Right lobe of liver (tissue), 6 donors: Measurements from ENCODE around the gene XIST. TPM values are rescaled to one million over a fixed set of nuclear protein-coding genes. Genes with fewer than 3 reads are reported as not detected.
A peak's percentile ranks its signal among the peaks of the same experiment; 100 is the strongest.

Experiments used
- ATAC-seq, 4 donors: fragments of 200-7000 bp; cut with Tn5 transposase; one replicate each; pipeline ENCODE4 v1.9.1; 2020; ENCODE audit warnings: mild to moderate bottlenecking in 4 of 4, moderate library complexity in 4 of 4
- DNase-seq, 3 donors: peaks; one replicate each; pipeline ENCODE4 v3.0.0-alpha.2; 2020
- H3K27ac ChIP-seq, 3 donors: fragments of 200-600 bp; one replicate each; pipeline ENCODE4 v1.8.0; 2022
- H3K27me3 ChIP-seq, 2 donors: fragments of 200-600 bp; one replicate each; pipeline ENCODE4 v1.8.0; 2022
- H3K36me3 ChIP-seq, 4 donors: fragments of 200-600 bp; sonication (generic) in 1 of 4; one replicate each; pipeline versions ENCODE4 v1.5.1 to v1.8.0; 2017 to 2022; ENCODE audit warnings: control low read depth in 1 of 4
- H3K4me1 ChIP-seq, 4 donors: fragments of 200-600 bp; sonication (generic) in 1 of 4; one replicate each; pipeline versions ENCODE4 v1.5.1 to v1.8.0; 2017 to 2022; ENCODE audit warnings: control low read depth in 1 of 4
- H3K4me3 ChIP-seq, 3 donors: fragments of 200-600 bp; one replicate each; pipeline ENCODE4 v1.8.0; 2022
- H3K9me3 ChIP-seq, 4 donors: fragments of 200-600 bp; sonication (generic) in 1 of 4; one replicate each; pipeline versions ENCODE4 v1.5.1 to v1.8.0; 2017 to 2022; ENCODE audit warnings: control low read depth in 1 of 4
- POLR2A ChIP-seq: fragments of 450-650 bp; IDR thresholded peaks from one replicate; pipeline ENCODE4 v1.6.1; 2017; ENCODE audit warnings: antibody characterized with exemption, mild to moderate bottlenecking
- whole genome bisulfite sequencing: methylation state at CpG from one replicate; pipeline ENCODE4 v1.1.6; 2018; ENCODE audit warnings: low coverage, low lambda C conversion rate; ENCODE audit not compliant: insufficient coverage; ENCODE audit errors: missing lambda C conversion rate; 5-methylcytosine and 5-hydroxymethylcytosine counted together
- intact Hi-C, 2 donors: fragments of 100-400 bp; cut with DNase I; formaldehyde crosslinking; loops; one replicate each; pipeline versions ENCODE4 v1.11.2 to v1.14.1; 2022
- total RNA-seq, 6 experiments: library from RNA; depleted of rRNA in 2 of 6; stranded (reverse); fragments of >200 nt in 2 of 6; fragmentation: NEBNext Ultra II Directional in 3 of 6; extraction: Animal tissue kit (Norgen Biotek cat#: 25700) in 3 of 6; gene quantifications; one replicate each; pipeline versions ENCODE4 v1.1.0 to v1.2.4, GENCODE V29; 2016 to 2023
- TF ChIP-seq, protein P1 (sequence below), 4 donors: fragments of 200-600 bp in 3 of 4; fragments of 450-650 bp in 1 of 4; IDR thresholded peaks; one replicate each; pipeline versions ENCODE4 v1.5.1 to v1.8.0; 2016 to 2022; ENCODE audit warnings: antibody characterized with exemption in 4 of 4, mild to moderate bottlenecking in 2 of 4
- donor health status: DM: no; HTN: yes; CAD: no.
- donor health status: DM: no; HTN: no; CAD: no.
- donor health status: DM: no; HTN: no; CAD: no.
- donor health status: DM: no; HTN: yes; CAD: no.
- donor health status: DM: no; HTN: yes; CAD: no.

The XIST gene
- total RNA-seq, 6 experiments from 2014 or later = 0.11 to 178 (median 99.4) TPM

DNA sequence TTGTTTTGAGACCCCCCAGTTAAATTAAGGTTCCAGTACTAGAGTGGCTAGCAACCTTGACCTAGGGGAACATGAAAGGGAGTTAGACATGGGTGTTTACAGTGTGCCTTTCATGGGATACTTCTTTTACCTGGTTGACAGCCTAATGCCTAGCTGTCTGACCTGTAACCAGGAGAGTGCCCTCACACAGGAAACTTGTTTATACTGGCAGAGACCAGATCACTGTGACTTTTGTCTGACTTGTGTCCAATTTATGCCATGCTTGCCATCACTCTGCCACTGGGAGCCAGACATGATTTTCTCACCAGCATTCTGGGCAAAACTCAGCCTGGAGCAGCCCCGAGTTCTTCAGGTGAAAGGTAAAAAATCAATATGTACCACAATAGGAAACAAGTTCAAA lies 16.4 kb upstream of the XIST start:
- TF ChIP-seq POLR2A = no peak
- TF ChIP-seq, protein P1, sequence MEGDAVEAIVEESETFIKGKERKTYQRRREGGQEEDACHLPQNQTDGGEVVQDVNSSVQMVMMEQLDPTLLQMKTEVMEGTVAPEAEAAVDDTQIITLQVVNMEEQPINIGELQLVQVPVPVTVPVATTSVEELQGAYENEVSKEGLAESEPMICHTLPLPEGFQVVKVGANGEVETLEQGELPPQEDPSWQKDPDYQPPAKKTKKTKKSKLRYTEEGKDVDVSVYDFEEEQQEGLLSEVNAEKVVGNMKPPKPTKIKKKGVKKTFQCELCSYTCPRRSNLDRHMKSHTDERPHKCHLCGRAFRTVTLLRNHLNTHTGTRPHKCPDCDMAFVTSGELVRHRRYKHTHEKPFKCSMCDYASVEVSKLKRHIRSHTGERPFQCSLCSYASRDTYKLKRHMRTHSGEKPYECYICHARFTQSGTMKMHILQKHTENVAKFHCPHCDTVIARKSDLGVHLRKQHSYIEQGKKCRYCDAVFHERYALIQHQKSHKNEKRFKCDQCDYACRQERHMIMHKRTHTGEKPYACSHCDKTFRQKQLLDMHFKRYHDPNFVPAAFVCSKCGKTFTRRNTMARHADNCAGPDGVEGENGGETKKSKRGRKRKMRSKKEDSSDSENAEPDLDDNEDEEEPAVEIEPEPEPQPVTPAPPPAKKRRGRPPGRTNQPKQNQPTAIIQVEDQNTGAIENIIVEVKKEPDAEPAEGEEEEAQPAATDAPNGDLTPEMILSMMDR (IDR thresholded peaks at IDR 0.05) = no peak
- Histone ChIP-seq H3K4me3 (no peak overlapping the region), H3K9me3 (no peaks in the 10 kb centered on the region), H3K4me1 (no peaks in the 10 kb centered on the region), H3K27ac (no peak overlapping the region), H3K27me3 (no peaks in the 10 kb centered on the region), H3K36me3 (no peaks in the 10 kb centered on the region)
- 43% methylated on average over 1 of the region's 1 CpG for WGBS
- ATAC-seq (peak in 1 of 4 donors; percentile 58), DNase-seq (no peak)
- intact Hi-C loops = loop anchor here in 1 of 2 donors (10.0 kb wide), 1 partner anchor 146 kb away; no protein-coding TSS in a partner anchor

DNA sequence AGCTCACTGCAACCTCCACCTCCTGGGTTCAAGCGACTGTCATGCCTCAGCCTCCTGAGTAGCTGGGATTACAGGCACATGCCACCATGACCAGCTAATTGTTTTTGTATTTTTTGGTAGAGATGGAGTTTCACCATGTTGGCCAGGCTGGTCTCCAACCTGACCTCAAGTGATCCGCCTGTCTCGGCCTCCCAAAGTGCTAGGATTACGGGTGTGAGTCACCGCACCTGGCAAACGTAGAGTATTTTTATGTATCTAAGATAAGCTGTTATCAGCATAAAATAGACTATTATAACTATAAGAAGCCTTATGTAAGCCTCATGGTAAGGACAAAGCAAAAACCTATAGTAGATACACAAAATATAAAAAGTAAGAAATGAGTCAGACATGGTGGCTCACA lies 14.6 kb upstream of the XIST start:
- Histone ChIP-seq H3K27ac (no peak overlapping the region), H3K27me3 (no peaks in the 10 kb centered on the region), H3K36me3 (no peaks in the 10 kb centered on the region), H3K4me1 (no peaks in the 10 kb centered on the region), H3K4me3 (no peak overlapping the region), H3K9me3 (no peaks in the 10 kb centered on the region)
- DNase-seq = no peak
- ATAC-seq = no peak
- TF ChIP-seq POLR2A = no peak
- TF ChIP-seq, protein P1 (IDR thresholded peaks at IDR 0.05) = no peak
- 73% methylated on average over 4 of the region's 6 CpGs for WGBS
- intact Hi-C loops = loop anchor here in 1 of 2 donors (10.0 kb wide), 1 partner anchor 148 kb away; no protein-coding TSS in a partner anchor

DNA sequence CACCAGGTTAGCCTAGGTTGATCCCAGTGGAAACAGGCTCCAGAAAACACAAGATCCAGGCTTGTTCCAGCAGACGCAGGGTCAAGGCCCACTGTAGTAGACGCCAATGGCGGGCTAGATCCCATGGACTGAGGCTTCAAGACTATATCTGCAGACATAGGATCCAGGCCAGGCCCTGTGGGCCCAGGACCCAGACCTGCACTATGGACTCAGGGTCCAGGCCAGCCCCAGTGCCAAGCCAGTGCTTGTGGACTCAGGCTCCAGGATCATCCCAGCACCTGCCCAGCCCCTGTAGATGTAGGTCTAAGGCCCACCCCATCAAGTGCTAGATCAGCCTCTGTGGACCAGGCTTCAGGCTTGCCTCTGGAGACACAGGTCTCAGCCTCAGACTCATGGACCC lies 11.3 kb upstream of the XIST start:
- TF ChIP-seq POLR2A = no peak
- TF ChIP-seq, protein P1 (IDR thresholded peaks at IDR 0.05) = no peak
- Histone ChIP-seq H3K4me3 (no peak overlapping the region), H3K4me1 (no peaks in the 10 kb centered on the region), H3K27me3 (no peaks in the 10 kb centered on the region), H3K36me3 (no peaks in the 10 kb centered on the region), H3K27ac (no peak overlapping the region), H3K9me3 (no peaks in the 10 kb centered on the region)
- intact Hi-C loops = loop anchor here in 1 of 2 donors (10.0 kb wide), 1 partner anchor 151 kb away; no protein-coding TSS in a partner anchor
- WGBS = 100% methylated on average over 3 of the region's 3 CpGs
- DNase-seq = no peak
- peak in 1 of 4 donors; percentile 12 for ATAC-seq

DNA sequence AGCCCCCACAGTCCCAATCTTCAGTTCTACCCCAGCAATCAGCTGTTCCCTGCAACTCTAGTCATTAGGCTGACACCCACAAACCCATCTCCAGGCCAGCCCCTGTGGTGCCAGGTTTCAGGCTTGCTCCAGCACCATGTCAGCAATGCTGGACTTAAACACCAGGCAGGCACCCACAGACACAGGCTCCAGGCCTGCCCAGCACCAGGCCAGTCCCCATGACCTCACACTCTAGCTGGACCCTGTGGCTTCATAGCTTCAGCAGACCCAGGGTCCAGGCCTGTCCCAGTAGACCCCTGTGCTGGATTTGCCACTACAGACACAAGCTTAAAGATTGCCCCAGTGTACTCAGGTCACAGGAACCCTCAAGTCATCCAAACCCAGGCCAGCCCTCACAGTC lies 10.8 kb upstream of the XIST start:
- intact Hi-C loops = loop anchor here in 1 of 2 donors (10.0 kb wide), 1 partner anchor 152 kb away; no protein-coding TSS in a partner anchor
- no peak for TF ChIP-seq POLR2A
- TF ChIP-seq, protein P1 (IDR thresholded peaks at IDR 0.05) = no peak
- H3K36me3 ChIP-seq = no peaks in the 10 kb centered on the region
- no peaks in the 10 kb centered on the region for H3K9me3 ChIP-seq
- no peaks in the 10 kb centered on the region for H3K4me1 ChIP-seq
- H3K4me3 ChIP-seq = no peak overlapping the region
- H3K27me3 ChIP-seq = no peaks in the 10 kb centered on the region
- DNase-seq (no peak), ATAC-seq (no peak)
- no peak overlapping the region for H3K27ac ChIP-seq

DNA sequence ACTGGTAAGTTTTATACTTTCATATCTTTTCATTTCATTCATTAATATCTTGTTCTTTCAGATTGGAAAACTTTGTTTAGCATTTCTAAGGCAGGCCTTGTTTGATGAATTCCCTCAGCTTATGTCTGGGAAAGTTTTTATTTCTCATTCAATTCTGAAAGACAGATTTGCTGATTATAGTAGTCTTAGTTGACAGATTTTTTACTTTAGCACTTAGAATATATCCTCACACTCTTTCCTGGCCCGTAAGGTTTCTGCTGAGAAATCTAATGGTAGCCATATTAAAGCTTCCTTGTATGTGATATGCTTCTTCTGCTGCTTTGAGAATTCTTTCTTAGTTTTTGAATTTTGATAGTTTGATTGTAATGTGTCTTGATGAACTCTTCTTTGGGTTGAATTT lies 7.1 kb upstream of the XIST start:
- no peak overlapping the region for H3K4me3 ChIP-seq
- H3K36me3 ChIP-seq = no peaks in the 10 kb centered on the region
- 80% methylated on average over 1 of the region's 1 CpG for WGBS
- intact Hi-C loops = loop anchor here (10.0 kb wide), 2 partner anchors 155 to 275 kb away; no protein-coding TSS in a partner anchor
- H3K27me3 ChIP-seq = no peaks in the 10 kb centered on the region
- ATAC-seq (no peak), DNase-seq (no peak)
- no peak for TF ChIP-seq POLR2A
- TF ChIP-seq, protein P1 (IDR thresholded peaks at IDR 0.05) = no peak
- no peaks in the 10 kb centered on the region for H3K4me1 ChIP-seq
- no peak overlapping the region for H3K27ac ChIP-seq
- H3K9me3 ChIP-seq = no peaks in the 10 kb centered on the region
